OCI-LY1 (cell line): ENCODE data around the gene S100A9.

Experiments used
- H2AFZ ChIP-seq: fragments of 200-600 bp; sonication (generic), shearing (Covaris generic); 2 replicates; pipeline ENCODE4 v1.6.0; 2014; ENCODE audit warnings: antibody characterized with exemption, mild to moderate bottlenecking, low read length
- H3F3A ChIP-seq: fragments of 200-600 bp; sonication (generic), shearing (Covaris generic); 2 replicates; pipeline ENCODE4 v1.6.0; 2014; ENCODE audit warnings: mild to moderate bottlenecking, antibody characterized with exemption, low read length, moderate library complexity; ENCODE audit not compliant: insufficient read depth
- H3K27ac ChIP-seq: fragments of 200-600 bp; sonication (generic); 2 replicates; pipeline ENCODE4 v1.5.1; 2014; ENCODE audit warnings: low read length, mixed run types, mild to moderate bottlenecking, low read depth; ENCODE audit not compliant: poor library complexity, severe bottlenecking
- H3K27me3 ChIP-seq: fragments of 200-600 bp; sonication (generic); 2 replicates; pipeline ENCODE4 v1.6.0; 2014; ENCODE audit warnings: antibody characterized with exemption, mild to moderate bottlenecking, low read length, moderate library complexity; ENCODE audit not compliant: insufficient read depth
- H3K36me3 ChIP-seq: fragments of 200-600 bp; sonication (generic); 2 replicates; pipeline ENCODE4 v1.6.1; 2014; ENCODE audit warnings: mild to moderate bottlenecking, antibody characterized with exemption, low read length, moderate library complexity, mixed read lengths; ENCODE audit not compliant: insufficient read depth
- H3K4me1 ChIP-seq: fragments of 200-600 bp; sonication (generic); 2 replicates; pipeline ENCODE4 v1.5.1; 2014; ENCODE audit warnings: mild to moderate bottlenecking, low read length, moderate library complexity; ENCODE audit not compliant: insufficient read depth, severe bottlenecking
- H3K4me2 ChIP-seq: fragments of 200-600 bp; sonication (generic), shearing (Covaris generic); 2 replicates; pipeline ENCODE4 v1.6.1; 2014; ENCODE audit warnings: low read length
- H3K4me3 ChIP-seq: fragments of 200-600 bp; sonication (generic); 2 replicates; pipeline ENCODE4 v1.5.1; 2014; ENCODE audit warnings: low read length, low read depth, mild to moderate bottlenecking, mixed read lengths; ENCODE audit not compliant: poor library complexity, severe bottlenecking
- H3K79me2 ChIP-seq: fragments of 200-600 bp; shearing (Covaris generic); 2 replicates; pipeline ENCODE4 v1.6.1; 2016; ENCODE audit warnings: mixed run types, low read length, mixed read lengths; ENCODE audit not compliant: insufficient read depth
- H3K9ac ChIP-seq: fragments of 200-600 bp; sonication (generic), shearing (Covaris generic); 2 replicates; pipeline ENCODE4 v1.6.1; 2014; ENCODE audit warnings: mild to moderate bottlenecking, low read length, mixed read lengths
- H3K9me2 ChIP-seq: fragments of 200-600 bp; sonication (generic), shearing (Covaris generic); 2 replicates; pipeline ENCODE4 v1.6.1; 2014; ENCODE audit warnings: low read depth, mild to moderate bottlenecking, low read length, mixed read lengths
- H3K9me3 ChIP-seq: fragments of 200-600 bp; shearing (Covaris generic); 2 replicates; pipeline ENCODE4 v1.6.1; 2014; ENCODE audit warnings: low read length, mixed read lengths
- H4K20me1 ChIP-seq: fragments of 200-600 bp; sonication (generic), shearing (Covaris generic); 2 replicates; pipeline ENCODE4 v1.6.0; 2016; ENCODE audit warnings: mild to moderate bottlenecking, low read length; ENCODE audit not compliant: insufficient read depth
- CTCF ChIP-seq: fragments of 200-600 bp; sonication (generic), shearing (Covaris generic); IDR thresholded peaks from 2 replicates; pipeline ENCODE4 v1.5.1; 2017; ENCODE audit warnings: mild to moderate bottlenecking, antibody characterized with exemption, low read length, moderate library complexity, mixed read lengths
- EZH2 ChIP-seq: fragments of 200-600 bp; sonication (generic), shearing (Covaris generic); IDR thresholded peaks from 2 replicates; pipeline ENCODE4 v1.8.0; 2017; ENCODE audit warnings: borderline replicate concordance, mixed run types, mild to moderate bottlenecking, antibody characterized with exemption, low read length, moderate library complexity, mixed read lengths

S100A9 gene

DNA sequence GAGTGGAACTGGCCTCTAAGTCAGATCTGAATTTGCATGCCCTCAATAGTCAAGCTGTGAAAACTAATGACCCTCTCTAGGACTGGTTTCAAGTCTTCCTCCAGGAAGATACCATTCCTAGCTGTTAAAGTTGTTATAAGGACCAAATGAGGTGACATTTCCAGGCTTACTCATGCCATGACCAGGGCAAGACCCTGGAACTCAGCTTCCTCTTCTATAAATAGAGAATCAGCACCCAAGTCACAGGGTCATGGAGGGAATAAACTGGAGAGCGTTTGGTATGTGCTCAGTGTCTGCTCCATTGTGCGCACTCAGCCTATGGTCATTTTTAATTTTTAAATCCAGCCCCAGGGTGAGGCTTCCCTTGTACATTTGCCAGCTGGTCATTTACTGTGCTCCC is 2.5 kb downstream of the S100A9 start:
- TF ChIP-seq CTCF (no peak), EZH2 (no peak)
- no peaks in the 10 kb centered on the region for H3K27me3 ChIP-seq
- no peaks in the 10 kb centered on the region for H3F3A ChIP-seq
- H3K4me3 ChIP-seq, result no peak overlapping the region
- no peaks in the 10 kb centered on the region for H3K4me1 ChIP-seq
- H3K9me2 ChIP-seq, result no peaks in the 10 kb centered on the region
- H3K27ac ChIP-seq, result no peak overlapping the region
- no peak overlapping the region for H3K4me2 ChIP-seq
- H3K36me3 ChIP-seq, result no peaks in the 10 kb centered on the region
- no peak overlapping the region for H3K9ac ChIP-seq
- no peak overlapping the region for H2AFZ ChIP-seq
- H3K9me3 ChIP-seq, result no peaks in the 10 kb centered on the region
- no peaks in the 10 kb centered on the region for H4K20me1 ChIP-seq
- H3K79me2 ChIP-seq, result no peaks in the 10 kb centered on the region

DNA sequence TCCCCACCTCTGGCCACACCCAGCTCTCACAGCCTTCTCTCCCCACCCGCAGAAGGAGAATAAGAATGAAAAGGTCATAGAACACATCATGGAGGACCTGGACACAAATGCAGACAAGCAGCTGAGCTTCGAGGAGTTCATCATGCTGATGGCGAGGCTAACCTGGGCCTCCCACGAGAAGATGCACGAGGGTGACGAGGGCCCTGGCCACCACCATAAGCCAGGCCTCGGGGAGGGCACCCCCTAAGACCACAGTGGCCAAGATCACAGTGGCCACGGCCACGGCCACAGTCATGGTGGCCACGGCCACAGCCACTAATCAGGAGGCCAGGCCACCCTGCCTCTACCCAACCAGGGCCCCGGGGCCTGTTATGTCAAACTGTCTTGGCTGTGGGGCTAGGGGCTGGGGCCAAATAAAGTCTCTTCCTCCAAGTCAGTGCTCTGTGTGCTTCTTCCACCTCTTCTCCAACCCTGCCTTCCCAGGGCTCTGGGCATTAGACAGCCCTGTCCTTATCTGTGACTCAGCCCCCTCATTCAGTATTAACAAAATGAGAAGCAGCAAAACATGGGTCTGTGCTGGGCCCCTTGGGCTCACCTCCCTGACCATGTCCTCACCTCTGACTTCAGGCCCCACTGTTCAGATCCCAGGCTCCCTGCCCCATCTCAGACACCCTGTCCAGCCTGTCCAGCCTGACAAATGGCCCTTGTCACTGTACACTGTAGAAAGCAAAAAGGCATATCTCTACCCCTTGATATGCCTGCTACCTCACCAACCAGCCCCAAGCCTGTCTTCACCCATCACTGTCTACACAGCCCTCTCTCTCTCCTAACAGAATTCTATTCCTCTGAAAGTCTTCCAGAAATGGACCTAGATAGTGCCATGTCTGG is 3.2 kb downstream of the S100A9 start:
- Histone ChIP-seq H3K9me3 (no peaks in the 10 kb centered on the region), H3K9me2 (no peaks in the 10 kb centered on the region), H3K27me3 (no peaks in the 10 kb centered on the region), H3F3A (no peaks in the 10 kb centered on the region), H3K4me2 (no peak overlapping the region), H3K4me3 (no peak overlapping the region), H3K27ac (no peak overlapping the region), H2AFZ (no peak overlapping the region), H3K4me1 (no peaks in the 10 kb centered on the region), H3K36me3 (no peaks in the 10 kb centered on the region), H3K9ac (no peak overlapping the region), H3K79me2 (no peaks in the 10 kb centered on the region), H4K20me1 (no peaks in the 10 kb centered on the region)
- TF ChIP-seq CTCF (no peak), EZH2 (no peak)

- H3K4me1 ChIP-seq, result no peaks in the 10 kb centered on the region
- H3K9me2 ChIP-seq, result no peaks in the 10 kb centered on the region
- H3K9ac ChIP-seq, result no peak overlapping the region
- no peak overlapping the region for H3K4me2 ChIP-seq
- no peaks in the 10 kb centered on the region for H3K79me2 ChIP-seq
- no peak overlapping the region for H2AFZ ChIP-seq
- no peaks in the 10 kb centered on the region for H3K27me3 ChIP-seq
- no peaks in the 10 kb centered on the region for H3F3A ChIP-seq
- TF ChIP-seq EZH2, result no peak
- no peak for TF ChIP-seq CTCF
- H3K4me3 ChIP-seq, result no peak overlapping the region
- H4K20me1 ChIP-seq, result no peaks in the 10 kb centered on the region
- H3K27ac ChIP-seq, result no peak overlapping the region
- H3K9me3 ChIP-seq, result no peaks in the 10 kb centered on the region
- no peaks in the 10 kb centered on the region for H3K36me3 ChIP-seq
Observed at GRCh38 chr1:153361480-153362109, 3.9 kb downstream of the S100A9 start.
